Measurements from ENCODE around the gene AP4M1. TPM values are rescaled to one million over a fixed set of nuclear protein-coding genes. Genes with fewer than 3 reads are reported as not detected.

Gene AP4M1
- total and polyA plus RNA-seq, 10 of the 15 experiments (the other 5 are each of a cell fraction or from before 2014, with no cell fraction given): 0.77 to 16.1 (median 13.0) TPM

DNA sequence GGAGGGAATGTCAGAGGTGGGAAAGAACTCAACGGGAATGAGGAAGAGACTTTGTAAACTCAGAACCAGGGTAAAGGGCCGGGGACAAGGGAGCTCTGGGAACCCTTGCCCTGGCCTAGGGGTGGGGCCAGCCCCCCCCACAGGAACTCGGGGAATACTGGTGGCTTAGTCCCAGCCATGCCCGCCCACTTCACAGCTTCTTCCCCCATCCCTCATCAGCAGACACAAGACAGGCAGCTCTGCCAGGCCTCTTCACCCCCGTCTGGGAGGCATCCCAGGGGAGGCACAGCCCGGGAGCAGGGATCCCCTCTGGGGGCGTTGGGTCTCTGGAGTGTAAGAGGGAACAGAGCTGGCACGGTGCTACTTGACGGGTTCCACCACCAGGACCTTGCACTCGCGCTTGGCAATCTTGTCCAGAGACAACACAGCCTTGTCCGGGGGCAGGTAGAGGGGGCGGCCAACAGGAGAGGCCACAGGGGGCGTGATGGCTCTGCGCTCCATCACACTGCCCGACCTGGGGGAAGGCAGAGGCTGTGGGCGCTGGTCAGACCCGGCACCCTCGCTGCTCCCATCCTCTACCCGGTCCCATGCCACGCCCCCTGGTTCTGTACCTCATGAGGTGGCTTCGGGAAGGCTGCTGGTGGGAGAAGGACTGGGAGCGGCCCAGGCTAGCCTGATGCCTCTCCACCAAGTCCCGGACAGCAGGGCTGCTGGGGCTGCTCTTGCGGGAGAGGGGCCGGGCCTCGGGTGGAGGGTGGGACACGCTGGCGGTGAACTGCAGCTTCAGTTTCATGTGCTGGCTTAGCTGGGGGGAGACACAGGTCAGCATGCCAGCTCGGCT, 53.4 kb downstream of the AP4M1 start:
- H2AFZ ChIP-seq (ENCODE audit: control insufficient read depth, low read depth, low read length): no peak overlapping the region
- peaks cover 0 to 15% of the 10 kb centered on the region in 2 experiments for H3K36me3 ChIP-seq (ENCODE audit: control insufficient read depth in 2 of 2, insufficient read depth in 2 of 2, low read length in 1 of 2)
- H4K20me1 ChIP-seq (ENCODE audit: control insufficient read depth, insufficient read depth): no peaks in the 10 kb centered on the region
- DNase-seq (ENCODE audit: low read depth, low spot score): no peak
- intact Hi-C loops (cut with micrococcal nuclease; ENCODE audit: unreplicated experiment) (no loop called here), in situ Hi-C loops (cut with MboI) (no loop called here)
- 76% methylated on average over 30 of the region's 30 CpGs for WGBS (ENCODE audit: insufficient coverage, insufficient replicate concordance, low lambda C conversion rate, missing lambda C conversion rate)
- TF ChIP-seq SMARCA5 (IDR thresholded peaks at IDR 0.05) (no peak), NR2F1 (conservative IDR thresholded peaks at IDR 0.05) (no peak), MYC (IDR thresholded peaks at IDR 0.05; ENCODE audit: insufficient read depth, insufficient read length, insufficient replicate concordance, low read length, severe bottlenecking) (no peak), ZNF274 (IDR thresholded peaks at IDR 0.05; ENCODE audit: insufficient read depth, insufficient read length) (no peak), NBN (IDR thresholded peaks at IDR 0.05) (no peak), ZBTB40 (IDR thresholded peaks at IDR 0.05; ENCODE audit: borderline replicate concordance) (no peak), E2F8 (IDR thresholded peaks at IDR 0.05; ENCODE audit: low read depth, partially characterized antibody) (no peak), MXI1 (IDR thresholded peaks at IDR 0.05; ENCODE audit: low read depth, low read length) (no peak), SIX5 (IDR thresholded peaks at IDR 0.05; ENCODE audit: low read depth, low read length, severe bottlenecking) (no peak), NFYA (IDR thresholded peaks at IDR 0.05; ENCODE audit: borderline replicate concordance, low read depth, low read length) (no peak), GATAD2B (conservative IDR thresholded peaks at IDR 0.05; ENCODE audit: low read depth) (no peak), SREBF1 (IDR thresholded peaks at IDR 0.05; ENCODE audit: low read length) (no peak), SP1 (IDR thresholded peaks at IDR 0.05; ENCODE audit: low read depth, low read length) (no peak), POU2F2 (IDR thresholded peaks at IDR 0.05; ENCODE audit: borderline replicate concordance, low read depth, low read length) (no peak), ZNF622 (IDR thresholded peaks at IDR 0.05) (no peak)
- POLR2A ChIA-PET: interaction anchor here (0.5 to 1.1 kb wide), 3 partner anchors 20 to 199 kb away, joined by 3 to 5 read pairs (median 3); no protein-coding TSS in a partner anchor
- FAIRE-seq: no peak
- peaks cover 23% of the 10 kb centered on the region for H3K79me2 ChIP-seq (ENCODE audit: control insufficient read depth, insufficient read depth, low read length)
- SMC1A ChIA-PET (ENCODE audit: uncharacterized antibody, unreplicated experiment): interaction anchor here (1.1 kb wide), 1 partner anchor 21 kb away, joined by 3 read pairs; no protein-coding TSS in a partner anchor
- no peak overlapping the region for H3K9ac ChIP-seq (ENCODE audit: control insufficient read depth, insufficient read depth, low read length)
- CTCF ChIA-PET: interaction anchor here (2.7 kb wide), 1 partner anchor 14 kb away, joined by 9 read pairs; the partner anchor contains the start of gene GAL3ST4
- peaks cover 18% of the 10 kb centered on the region for H3K4me1 ChIP-seq (ENCODE audit: control insufficient read depth, insufficient read depth, low read length)
- RAD21 ChIA-PET (ENCODE audit: unreplicated experiment): no interaction called here
- no peak overlapping the region for H3K4me2 ChIP-seq (ENCODE audit: control insufficient read depth, insufficient read depth)
- H3K27me3 ChIP-seq (replicated peaks in 1 of 2; ENCODE audit: control insufficient read depth in 2 of 2, insufficient read depth in 2 of 2, low read length in 1 of 2): no peaks in the 10 kb centered on the region
- no peak overlapping the region for H3K27ac ChIP-seq (ENCODE audit: control insufficient read depth, insufficient read depth)
- BruUV-seq (replicated peaks): no TSS peak
- no peaks in the 10 kb centered on the region for H3K9me3 ChIP-seq (replicated peaks; ENCODE audit: control insufficient read depth, insufficient read depth, low read length)
- H3K4me3 ChIP-seq: no peak overlapping the region
- no peak for ATAC-seq
